ENCODE measurements around the gene PER2. TPM values are rescaled to one million over a fixed set of nuclear protein-coding genes. Genes with fewer than 3 reads are reported as not detected.

PER2 gene
- total and polyA plus RNA-seq, 9 of the 15 experiments (the other 6 are each of a cell fraction or from before 2014, with no cell fraction given) = 1.1 to 10.3 (median 2.9) TPM

- TF ChIP-seq ELK1 (CRISPR knock-in tag; IDR thresholded peaks at IDR 0.05) (no peak), ZNF24 (IDR thresholded peaks at IDR 0.05) (no peak), STAT6 (CRISPR knock-in tag; IDR thresholded peaks at IDR 0.05) (no peak), TBP (optimal IDR thresholded peaks at IDR 0.05; ENCODE audit: low read depth, low read length) (peak; percentile 57), TCF7L2 (IDR thresholded peaks at IDR 0.05; ENCODE audit: low read depth, low read length) (no peak), ETS2 (tag; IDR thresholded peaks at IDR 0.05; ENCODE audit: borderline replicate concordance, poor library complexity, severe bottlenecking) (no peak), ZNF224 (CRISPR knock-in tag; IDR thresholded peaks at IDR 0.05) (no peak), CBX5 (IDR thresholded peaks at IDR 0.05; ENCODE audit: borderline replicate concordance, low read depth) (no peak), FOXM1 (IDR thresholded peaks at IDR 0.05; ENCODE audit: low read depth) (no peak), FOXM1 (CRISPR knock-in tag; IDR thresholded peaks at IDR 0.05; ENCODE audit: low read depth) (no peak), ZNF280B (CRISPR knock-in tag; IDR thresholded peaks at IDR 0.05) (no peak), ZBTB5 (IDR thresholded peaks at IDR 0.05) (no peak), RCOR1 (IDR thresholded peaks at IDR 0.05; ENCODE audit: borderline replicate concordance in 1 of 2, low read depth in 2 of 2, low read length in 2 of 2) (no peak), E2F3 (CRISPR knock-in tag; IDR thresholded peaks at IDR 0.05) (peak; percentile 50; the same call in 1 of the 2 replicates), HIVEP1 (CRISPR knock-in tag; IDR thresholded peaks at IDR 0.05) (no peak), JUND (IDR thresholded peaks at IDR 0.05; ENCODE audit: borderline replicate concordance, low read depth, low read length) (no peak), JUND (tag; IDR thresholded peaks at IDR 0.05; ENCODE audit: borderline replicate concordance, low read depth, low read length) (no peak), ZNF395 (CRISPR knock-in tag; IDR thresholded peaks at IDR 0.05) (peak; percentile 70; the same call in 1 of the 2 replicates), SOX6 (IDR thresholded peaks at IDR 0.05) (no peak), SP2 (IDR thresholded peaks at IDR 0.05; ENCODE audit: extremely low read depth, low read depth, low read length, poor library complexity, severe bottlenecking) (no peak), RNF2 (IDR thresholded peaks at IDR 0.05) (peak; percentile 57; the same call in 1 of the 2 replicates)
These were observed 57.1 kb downstream of the PER2 start (continued) for GRCh38 chr2:238231251-238231793.

All from K562 (cell line).